Measurements from ENCODE around the gene COL6A5.

Gene COL6A5

GRCh38 chr3:130345487-130346079 is at the start of gene COL6A5:
TSS of gene COL6A5 (plus strand) at chr3:130345672. CDS start at chr3:130373639, 27,967 bp downstream.
- no peak within 1 kb of the TSS for H3K4me3 ChIP-seq (ENCODE audit: low read length in 2 of 2)
- H3K4me1 ChIP-seq (ENCODE audit: control insufficient read depth, insufficient read depth, low read length) = no peaks in the 10 kb centered on the region

GRCh38 chr3:130299531-130299930 is 45.9 kb upstream of the COL6A5 start:
- Histone ChIP-seq H3K9ac (ENCODE audit: low read length in 2 of 2) (no peak overlapping the region), H3K27me3 (ENCODE audit: control insufficient read depth in 1 of 2, insufficient read depth in 2 of 2, low read length in 2 of 2) (no peaks in the 10 kb centered on the region), H3K4me1 (ENCODE audit: control insufficient read depth, insufficient read depth, low read length) (no peaks in the 10 kb centered on the region), H3K9me3 (ENCODE audit: control insufficient read depth in 2 of 2, low read length in 2 of 2) (no peaks in the 10 kb centered on the region), H3K36me3 (ENCODE audit: control insufficient read depth in 2 of 2, insufficient read depth in 2 of 2, low read length in 2 of 2) (no peaks in the 10 kb centered on the region), H3K4me3 (ENCODE audit: low read length in 2 of 2) (no peak overlapping the region), H3K27ac (ENCODE audit: low read length) (no peak overlapping the region)

More at GRCh38 chr3:130345487-130346079, at the start of gene COL6A5:
- Histone ChIP-seq H3K36me3 (ENCODE audit: control insufficient read depth in 2 of 2, insufficient read depth in 2 of 2, low read length in 2 of 2) (no peaks in the 10 kb centered on the region), H3K9me3 (ENCODE audit: control insufficient read depth in 2 of 2, low read length in 2 of 2) (no peaks in the 10 kb centered on the region), H3K27ac (ENCODE audit: low read length) (no peak within 1 kb of the TSS), H3K27me3 (ENCODE audit: control insufficient read depth in 1 of 2, insufficient read depth in 2 of 2, low read length in 2 of 2) (peaks cover 6 to 10% of the 10 kb centered on the region in 2 donors), H3K9ac (ENCODE audit: low read length in 2 of 2) (no peak within 1 kb of the TSS)

GRCh38 chr3:130300888-130301287 is 44.6 kb upstream of the COL6A5 start:
- H3K36me3 ChIP-seq (ENCODE audit: control insufficient read depth in 2 of 2, insufficient read depth in 2 of 2, low read length in 2 of 2) = no peaks in the 10 kb centered on the region
- H3K4me1 ChIP-seq (ENCODE audit: control insufficient read depth, insufficient read depth, low read length) = no peaks in the 10 kb centered on the region
- no peaks in the 10 kb centered on the region for H3K27me3 ChIP-seq (ENCODE audit: control insufficient read depth in 1 of 2, insufficient read depth in 2 of 2, low read length in 2 of 2)
- H3K9me3 ChIP-seq (ENCODE audit: control insufficient read depth in 2 of 2, low read length in 2 of 2) = no peaks in the 10 kb centered on the region
- H3K9ac ChIP-seq (ENCODE audit: low read length in 2 of 2) = no peak overlapping the region
- H3K27ac ChIP-seq (ENCODE audit: low read length) = no peak overlapping the region
- no peak overlapping the region for H3K4me3 ChIP-seq (ENCODE audit: low read length in 2 of 2)

GRCh38 chr3:130310109-130310508 is 35.4 kb upstream of the COL6A5 start:
- Histone ChIP-seq H3K4me3 (ENCODE audit: low read length in 2 of 2) (no peak overlapping the region), H3K4me1 (ENCODE audit: control insufficient read depth, insufficient read depth, low read length) (no peaks in the 10 kb centered on the region), H3K9ac (ENCODE audit: low read length in 2 of 2) (no peak overlapping the region), H3K9me3 (ENCODE audit: control insufficient read depth in 2 of 2, low read length in 2 of 2) (peaks cover 0 to 4% of the 10 kb centered on the region in 2 donors), H3K27ac (ENCODE audit: low read length) (no peak overlapping the region), H3K27me3 (ENCODE audit: control insufficient read depth in 1 of 2, insufficient read depth in 2 of 2, low read length in 2 of 2) (no peaks in the 10 kb centered on the region), H3K36me3 (ENCODE audit: control insufficient read depth in 2 of 2, insufficient read depth in 2 of 2, low read length in 2 of 2) (no peaks in the 10 kb centered on the region)

GRCh38 chr3:130312374-130312773 is 33.1 kb upstream of the COL6A5 start:
- H3K27ac ChIP-seq (ENCODE audit: low read length) = no peak overlapping the region
- H3K4me1 ChIP-seq (ENCODE audit: control insufficient read depth, insufficient read depth, low read length) = no peaks in the 10 kb centered on the region
- no peak overlapping the region for H3K9ac ChIP-seq (ENCODE audit: low read length in 2 of 2)
- peaks cover 0 to 4% of the 10 kb centered on the region in 2 donors for H3K9me3 ChIP-seq (ENCODE audit: control insufficient read depth in 2 of 2, low read length in 2 of 2)
- H3K27me3 ChIP-seq (ENCODE audit: control insufficient read depth in 1 of 2, insufficient read depth in 2 of 2, low read length in 2 of 2) = no peaks in the 10 kb centered on the region
- H3K4me3 ChIP-seq (ENCODE audit: low read length in 2 of 2) = no peak overlapping the region
- no peaks in the 10 kb centered on the region for H3K36me3 ChIP-seq (ENCODE audit: control insufficient read depth in 2 of 2, insufficient read depth in 2 of 2, low read length in 2 of 2)

GRCh38 chr3:130316169-130316568 is 29.3 kb upstream of the COL6A5 start:
- H3K9ac ChIP-seq (ENCODE audit: low read length in 2 of 2) = no peak overlapping the region
- no peaks in the 10 kb centered on the region for H3K27me3 ChIP-seq (ENCODE audit: control insufficient read depth in 1 of 2, insufficient read depth in 2 of 2, low read length in 2 of 2)
- no peaks in the 10 kb centered on the region for H3K36me3 ChIP-seq (ENCODE audit: control insufficient read depth in 2 of 2, insufficient read depth in 2 of 2, low read length in 2 of 2)
- peaks cover 0 to 4% of the 10 kb centered on the region in 2 donors for H3K9me3 ChIP-seq (ENCODE audit: control insufficient read depth in 2 of 2, low read length in 2 of 2)
- H3K4me1 ChIP-seq (ENCODE audit: control insufficient read depth, insufficient read depth, low read length) = no peaks in the 10 kb centered on the region
- H3K27ac ChIP-seq (ENCODE audit: low read length) = no peak overlapping the region
- H3K4me3 ChIP-seq (ENCODE audit: low read length in 2 of 2) = no peak overlapping the region

- Histone ChIP-seq H3K27me3 (ENCODE audit: control insufficient read depth in 1 of 2, insufficient read depth in 2 of 2, low read length in 2 of 2) (no peaks in the 10 kb centered on the region), H3K9ac (ENCODE audit: low read length in 2 of 2) (no peak overlapping the region)
Measured at GRCh38 chr3:130323503-130323902, 22.0 kb upstream of the COL6A5 start.

GRCh38 chr3:130340766-130341165 is 4.7 kb upstream of the COL6A5 start:
- Histone ChIP-seq H3K9me3 (ENCODE audit: control insufficient read depth in 2 of 2, low read length in 2 of 2) (peaks cover 4 to 7% of the 10 kb centered on the region in 2 donors), H3K4me1 (ENCODE audit: control insufficient read depth, insufficient read depth, low read length) (no peaks in the 10 kb centered on the region), H3K27me3 (ENCODE audit: control insufficient read depth in 1 of 2, insufficient read depth in 2 of 2, low read length in 2 of 2) (peaks cover 2 to 4% of the 10 kb centered on the region in 2 donors), H3K27ac (ENCODE audit: low read length) (no peak overlapping the region), H3K36me3 (ENCODE audit: control insufficient read depth in 2 of 2, insufficient read depth in 2 of 2, low read length in 2 of 2) (no peaks in the 10 kb centered on the region), H3K9ac (ENCODE audit: low read length in 2 of 2) (no peak overlapping the region), H3K4me3 (ENCODE audit: low read length in 2 of 2) (no peak overlapping the region)

More at GRCh38 chr3:130323503-130323902, 22.0 kb upstream of the COL6A5 start:
- Histone ChIP-seq H3K4me3 (ENCODE audit: low read length in 2 of 2) (no peak overlapping the region), H3K4me1 (ENCODE audit: control insufficient read depth, insufficient read depth, low read length) (no peaks in the 10 kb centered on the region), H3K36me3 (ENCODE audit: control insufficient read depth in 2 of 2, insufficient read depth in 2 of 2, low read length in 2 of 2) (no peaks in the 10 kb centered on the region), H3K27ac (ENCODE audit: low read length) (no peak overlapping the region), H3K9me3 (ENCODE audit: control insufficient read depth in 2 of 2, low read length in 2 of 2) (peaks cover 0 to 1% of the 10 kb centered on the region in 2 donors)

- Histone ChIP-seq H3K9me3 (ENCODE audit: control insufficient read depth in 2 of 2, low read length in 2 of 2) (peaks cover 4 to 7% of the 10 kb centered on the region in 2 donors), H3K36me3 (ENCODE audit: control insufficient read depth in 2 of 2, insufficient read depth in 2 of 2, low read length in 2 of 2) (no peaks in the 10 kb centered on the region), H3K27ac (ENCODE audit: low read length) (no peak overlapping the region), H3K9ac (ENCODE audit: low read length in 2 of 2) (no peak overlapping the region), H3K4me3 (ENCODE audit: low read length in 2 of 2) (no peak overlapping the region), H3K27me3 (ENCODE audit: control insufficient read depth in 1 of 2, insufficient read depth in 2 of 2, low read length in 2 of 2) (peaks cover 6 to 8% of the 10 kb centered on the region in 2 donors), H3K4me1 (ENCODE audit: control insufficient read depth, insufficient read depth, low read length) (no peaks in the 10 kb centered on the region)
Measured at GRCh38 chr3:130341388-130341787, 4.1 kb upstream of the COL6A5 start.

- no peaks in the 10 kb centered on the region for H3K36me3 ChIP-seq (ENCODE audit: control insufficient read depth in 2 of 2, insufficient read depth in 2 of 2, low read length in 2 of 2)
- H3K9me3 ChIP-seq (ENCODE audit: control insufficient read depth in 2 of 2, low read length in 2 of 2) = peaks cover 4 to 7% of the 10 kb centered on the region in 2 donors
- no peak overlapping the region for H3K27ac ChIP-seq (ENCODE audit: low read length)
- peaks cover 6 to 10% of the 10 kb centered on the region in 2 donors for H3K27me3 ChIP-seq (ENCODE audit: control insufficient read depth in 1 of 2, insufficient read depth in 2 of 2, low read length in 2 of 2)
- no peak overlapping the region for H3K4me3 ChIP-seq (ENCODE audit: low read length in 2 of 2)
- H3K4me1 ChIP-seq (ENCODE audit: control insufficient read depth, insufficient read depth, low read length) = no peaks in the 10 kb centered on the region
- no peak overlapping the region for H3K9ac ChIP-seq (ENCODE audit: low read length in 2 of 2)
Measured at GRCh38 chr3:130341882-130342281, 3.6 kb upstream of the COL6A5 start.

- Histone ChIP-seq H3K27ac (ENCODE audit: low read length) (no peak overlapping the region), H3K4me1 (ENCODE audit: control insufficient read depth, insufficient read depth, low read length) (no peaks in the 10 kb centered on the region), H3K4me3 (ENCODE audit: low read length in 2 of 2) (no peak overlapping the region), H3K27me3 (ENCODE audit: control insufficient read depth in 1 of 2, insufficient read depth in 2 of 2, low read length in 2 of 2) (peaks cover 6 to 10% of the 10 kb centered on the region in 2 donors), H3K36me3 (ENCODE audit: control insufficient read depth in 2 of 2, insufficient read depth in 2 of 2, low read length in 2 of 2) (no peaks in the 10 kb centered on the region), H3K9me3 (ENCODE audit: control insufficient read depth in 2 of 2, low read length in 2 of 2) (peaks cover 2 to 3% of the 10 kb centered on the region in 2 donors), H3K9ac (ENCODE audit: low read length in 2 of 2) (no peak overlapping the region)
Measured at GRCh38 chr3:130342821-130343661, 2.4 kb upstream of the COL6A5 start.

Data from stomach smooth muscle (tissue), 2 donors.